Gastrocnemius medialis (tissue), 4 donors: ENCODE results near the gene ZWINT.

Experiments
- POLR2A ChIP-seq, 2 donors: fragments of 450-650 bp; IDR thresholded peaks; one replicate each; pipeline ENCODE4 v1.6.1; 2017; ENCODE audit warnings: antibody characterized with exemption in 2 of 2, mild to moderate bottlenecking in 2 of 2, moderate library complexity in 2 of 2
- TF ChIP-seq, protein P1 (sequence below), 5 experiments: fragments of 450-650 bp in 3 of 5; fragments of 200-600 bp in 2 of 5; sonication (generic) in 2 of 5; IDR thresholded peaks in 4 of 5; conservative IDR thresholded peaks in 1 of 5; 1 replicate in 4 of 5; 2 replicates in 1 of 5; pipeline ENCODE4 v1.5.1; 2016 to 2019; ENCODE audit warnings: antibody characterized with exemption in 5 of 5, mild to moderate bottlenecking in 3 of 5, moderate library complexity in 3 of 5

DNA sequence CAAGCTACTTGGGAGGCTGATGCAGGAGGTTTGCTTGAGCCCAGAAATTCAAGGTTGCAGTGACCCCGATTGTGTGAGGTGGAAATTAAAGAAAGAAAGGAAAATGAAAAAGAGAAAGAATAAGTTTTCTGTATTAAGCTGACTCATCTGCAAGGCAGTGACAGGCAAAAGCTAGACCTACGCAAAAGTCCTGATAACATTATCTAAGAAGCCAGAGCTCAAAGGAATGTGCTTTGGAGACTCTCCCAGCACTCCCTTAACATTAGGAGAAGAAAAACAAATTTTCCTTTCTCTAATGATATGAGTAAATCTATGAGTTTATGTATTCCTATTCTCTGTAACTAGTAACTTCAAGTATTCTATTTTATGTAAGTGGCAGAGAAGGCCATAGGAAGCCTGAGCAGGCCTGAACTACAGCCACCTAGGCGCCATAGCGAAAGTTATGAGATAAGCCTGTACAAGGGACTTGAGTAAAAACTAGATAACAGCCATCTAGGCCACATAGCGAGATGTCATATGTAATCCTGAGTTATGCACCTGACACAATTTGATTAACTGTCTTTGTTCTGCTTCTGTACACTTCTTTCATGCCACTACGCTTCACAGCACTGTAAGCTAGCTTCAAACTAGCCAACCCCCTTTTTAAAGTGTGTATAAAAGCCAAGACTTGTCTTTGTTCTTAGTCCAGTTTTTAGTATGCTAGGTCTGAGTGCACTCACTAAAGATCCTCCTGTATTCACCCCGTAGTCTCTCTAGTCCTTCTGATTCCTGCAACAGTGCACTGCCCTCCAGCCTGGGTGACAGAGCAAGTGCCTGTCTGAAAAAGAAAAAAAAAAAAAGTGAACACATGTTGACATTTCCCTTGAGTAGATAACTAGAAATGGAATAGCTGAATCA is 9.4 kb upstream of the ZWINT start:
- TF ChIP-seq, protein P1, sequence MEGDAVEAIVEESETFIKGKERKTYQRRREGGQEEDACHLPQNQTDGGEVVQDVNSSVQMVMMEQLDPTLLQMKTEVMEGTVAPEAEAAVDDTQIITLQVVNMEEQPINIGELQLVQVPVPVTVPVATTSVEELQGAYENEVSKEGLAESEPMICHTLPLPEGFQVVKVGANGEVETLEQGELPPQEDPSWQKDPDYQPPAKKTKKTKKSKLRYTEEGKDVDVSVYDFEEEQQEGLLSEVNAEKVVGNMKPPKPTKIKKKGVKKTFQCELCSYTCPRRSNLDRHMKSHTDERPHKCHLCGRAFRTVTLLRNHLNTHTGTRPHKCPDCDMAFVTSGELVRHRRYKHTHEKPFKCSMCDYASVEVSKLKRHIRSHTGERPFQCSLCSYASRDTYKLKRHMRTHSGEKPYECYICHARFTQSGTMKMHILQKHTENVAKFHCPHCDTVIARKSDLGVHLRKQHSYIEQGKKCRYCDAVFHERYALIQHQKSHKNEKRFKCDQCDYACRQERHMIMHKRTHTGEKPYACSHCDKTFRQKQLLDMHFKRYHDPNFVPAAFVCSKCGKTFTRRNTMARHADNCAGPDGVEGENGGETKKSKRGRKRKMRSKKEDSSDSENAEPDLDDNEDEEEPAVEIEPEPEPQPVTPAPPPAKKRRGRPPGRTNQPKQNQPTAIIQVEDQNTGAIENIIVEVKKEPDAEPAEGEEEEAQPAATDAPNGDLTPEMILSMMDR (IDR thresholded peaks at IDR 0.05 in 4 of 5, conservative IDR thresholded peaks at IDR 0.05 in 1 of 5) = no peak
- TF ChIP-seq POLR2A (IDR thresholded peaks at IDR 0.05) = no peak
